Hepatocyte (in vitro differentiated cells): ENCODE results near the gene PDCD4.

ENCODE experiments used
- EZH2 ChIP-seq: fragments of 200-600 bp; sonication (generic); IDR thresholded peaks from 2 replicates; pipeline ENCODE4 v1.6.1; 2016; ENCODE audit warnings: antibody characterized with exemption, mild to moderate bottlenecking, borderline replicate concordance
- TF ChIP-seq, protein P1 (sequence below): fragments of 200-600 bp; sonication (generic); IDR thresholded peaks from 2 replicates; pipeline ENCODE4 v1.5.1; 2016; ENCODE audit warnings: antibody characterized with exemption, mild to moderate bottlenecking; ENCODE audit not compliant: poor library complexity

DNA sequence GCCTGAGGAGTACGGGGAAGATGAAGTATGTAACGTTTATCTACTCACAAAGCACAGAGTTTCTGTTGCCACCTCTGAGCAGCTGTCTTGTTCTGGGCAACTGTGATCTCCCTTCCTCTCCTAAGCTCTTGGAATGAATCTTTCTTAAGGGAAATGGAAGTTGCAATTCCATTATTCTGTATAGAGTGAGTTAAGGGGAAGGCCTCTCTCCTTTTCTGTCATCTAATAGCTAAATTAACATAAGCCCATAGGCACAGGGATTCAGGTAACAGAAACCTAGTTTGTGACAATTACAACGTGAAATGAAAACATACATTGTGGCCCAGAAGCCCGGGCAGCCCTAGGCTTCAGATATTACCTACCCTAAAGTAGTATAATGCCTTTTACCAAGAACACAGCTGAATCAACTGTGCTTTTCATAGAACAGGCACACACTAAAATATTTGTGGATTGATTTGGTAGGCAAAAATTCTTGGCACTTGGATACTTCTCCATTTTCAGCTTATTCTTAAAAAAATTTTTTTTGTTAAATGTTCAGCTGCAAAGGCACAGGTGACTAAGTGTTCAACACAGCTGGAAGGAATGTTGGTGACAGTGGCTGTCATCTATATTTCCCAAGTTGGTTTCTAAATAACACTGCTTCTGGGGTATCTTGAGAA is 3.8 kb upstream of the PDCD4 start:
- TF ChIP-seq, protein P1, sequence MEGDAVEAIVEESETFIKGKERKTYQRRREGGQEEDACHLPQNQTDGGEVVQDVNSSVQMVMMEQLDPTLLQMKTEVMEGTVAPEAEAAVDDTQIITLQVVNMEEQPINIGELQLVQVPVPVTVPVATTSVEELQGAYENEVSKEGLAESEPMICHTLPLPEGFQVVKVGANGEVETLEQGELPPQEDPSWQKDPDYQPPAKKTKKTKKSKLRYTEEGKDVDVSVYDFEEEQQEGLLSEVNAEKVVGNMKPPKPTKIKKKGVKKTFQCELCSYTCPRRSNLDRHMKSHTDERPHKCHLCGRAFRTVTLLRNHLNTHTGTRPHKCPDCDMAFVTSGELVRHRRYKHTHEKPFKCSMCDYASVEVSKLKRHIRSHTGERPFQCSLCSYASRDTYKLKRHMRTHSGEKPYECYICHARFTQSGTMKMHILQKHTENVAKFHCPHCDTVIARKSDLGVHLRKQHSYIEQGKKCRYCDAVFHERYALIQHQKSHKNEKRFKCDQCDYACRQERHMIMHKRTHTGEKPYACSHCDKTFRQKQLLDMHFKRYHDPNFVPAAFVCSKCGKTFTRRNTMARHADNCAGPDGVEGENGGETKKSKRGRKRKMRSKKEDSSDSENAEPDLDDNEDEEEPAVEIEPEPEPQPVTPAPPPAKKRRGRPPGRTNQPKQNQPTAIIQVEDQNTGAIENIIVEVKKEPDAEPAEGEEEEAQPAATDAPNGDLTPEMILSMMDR, result no peak
- no peak for TF ChIP-seq EZH2
